ENCODE measurements around the gene TSSC4.

DNA sequence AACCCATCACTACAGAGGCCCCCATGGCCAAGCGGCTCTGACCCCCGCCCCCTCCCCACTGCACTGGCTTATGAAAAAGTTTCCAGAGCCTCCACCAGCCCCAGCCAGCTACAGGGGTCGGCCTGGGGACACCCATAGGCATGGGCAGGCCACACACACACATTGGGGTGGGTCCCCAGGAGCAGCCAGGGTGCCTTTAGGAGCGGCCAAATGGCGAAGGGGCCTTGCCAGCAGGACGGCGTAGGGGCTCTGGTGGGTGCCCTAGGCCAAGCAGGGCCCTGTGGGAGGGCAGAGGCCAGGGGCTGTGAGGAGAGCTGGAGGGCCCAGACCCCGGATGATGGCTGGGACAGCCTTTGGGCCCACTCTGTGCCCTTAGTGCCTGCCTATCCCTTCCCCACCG lies 10.1 kb downstream of the TSSC4 start:
- TF ChIP-seq POLR2AphosphoS5 (IDR thresholded peaks at IDR 0.05; ENCODE audit: low read depth, low read length) (no peak), FOXP2 (optimal IDR thresholded peaks at IDR 0.05; ENCODE audit: borderline replicate concordance, extremely low read depth, extremely low read length, insufficient read depth) (no peak)
- TF ChIP-seq, protein P1, sequence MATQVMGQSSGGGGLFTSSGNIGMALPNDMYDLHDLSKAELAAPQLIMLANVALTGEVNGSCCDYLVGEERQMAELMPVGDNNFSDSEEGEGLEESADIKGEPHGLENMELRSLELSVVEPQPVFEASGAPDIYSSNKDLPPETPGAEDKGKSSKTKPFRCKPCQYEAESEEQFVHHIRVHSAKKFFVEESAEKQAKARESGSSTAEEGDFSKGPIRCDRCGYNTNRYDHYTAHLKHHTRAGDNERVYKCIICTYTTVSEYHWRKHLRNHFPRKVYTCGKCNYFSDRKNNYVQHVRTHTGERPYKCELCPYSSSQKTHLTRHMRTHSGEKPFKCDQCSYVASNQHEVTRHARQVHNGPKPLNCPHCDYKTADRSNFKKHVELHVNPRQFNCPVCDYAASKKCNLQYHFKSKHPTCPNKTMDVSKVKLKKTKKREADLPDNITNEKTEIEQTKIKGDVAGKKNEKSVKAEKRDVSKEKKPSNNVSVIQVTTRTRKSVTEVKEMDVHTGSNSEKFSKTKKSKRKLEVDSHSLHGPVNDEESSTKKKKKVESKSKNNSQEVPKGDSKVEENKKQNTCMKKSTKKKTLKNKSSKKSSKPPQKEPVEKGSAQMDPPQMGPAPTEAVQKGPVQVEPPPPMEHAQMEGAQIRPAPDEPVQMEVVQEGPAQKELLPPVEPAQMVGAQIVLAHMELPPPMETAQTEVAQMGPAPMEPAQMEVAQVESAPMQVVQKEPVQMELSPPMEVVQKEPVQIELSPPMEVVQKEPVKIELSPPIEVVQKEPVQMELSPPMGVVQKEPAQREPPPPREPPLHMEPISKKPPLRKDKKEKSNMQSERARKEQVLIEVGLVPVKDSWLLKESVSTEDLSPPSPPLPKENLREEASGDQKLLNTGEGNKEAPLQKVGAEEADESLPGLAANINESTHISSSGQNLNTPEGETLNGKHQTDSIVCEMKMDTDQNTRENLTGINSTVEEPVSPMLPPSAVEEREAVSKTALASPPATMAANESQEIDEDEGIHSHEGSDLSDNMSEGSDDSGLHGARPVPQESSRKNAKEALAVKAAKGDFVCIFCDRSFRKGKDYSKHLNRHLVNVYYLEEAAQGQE (IDR thresholded peaks at IDR 0.05; ENCODE audit: insufficient read depth in 1 of 2, low read depth in 2 of 2, low read length in 2 of 2) = no peak
